Stimulated activated CD8-positive, alpha-beta memory T cell treated with anti-CD3 and anti-CD28 coated beads, Interleukin-7, amount 100 ng/mL, for 24 hours (primary cell): ENCODE data around the gene ZNF19.

Experiments
- DNase-seq: peaks from one replicate; pipeline ENCODE4 v3.0.0-alpha.2; 2020; ENCODE audit warnings: low read depth

Gene ZNF19

GRCh38 chr16:71490361-71490760 is 1.2 kb upstream of the ZNF19 start:
- no peak for DNase-seq

DNA sequence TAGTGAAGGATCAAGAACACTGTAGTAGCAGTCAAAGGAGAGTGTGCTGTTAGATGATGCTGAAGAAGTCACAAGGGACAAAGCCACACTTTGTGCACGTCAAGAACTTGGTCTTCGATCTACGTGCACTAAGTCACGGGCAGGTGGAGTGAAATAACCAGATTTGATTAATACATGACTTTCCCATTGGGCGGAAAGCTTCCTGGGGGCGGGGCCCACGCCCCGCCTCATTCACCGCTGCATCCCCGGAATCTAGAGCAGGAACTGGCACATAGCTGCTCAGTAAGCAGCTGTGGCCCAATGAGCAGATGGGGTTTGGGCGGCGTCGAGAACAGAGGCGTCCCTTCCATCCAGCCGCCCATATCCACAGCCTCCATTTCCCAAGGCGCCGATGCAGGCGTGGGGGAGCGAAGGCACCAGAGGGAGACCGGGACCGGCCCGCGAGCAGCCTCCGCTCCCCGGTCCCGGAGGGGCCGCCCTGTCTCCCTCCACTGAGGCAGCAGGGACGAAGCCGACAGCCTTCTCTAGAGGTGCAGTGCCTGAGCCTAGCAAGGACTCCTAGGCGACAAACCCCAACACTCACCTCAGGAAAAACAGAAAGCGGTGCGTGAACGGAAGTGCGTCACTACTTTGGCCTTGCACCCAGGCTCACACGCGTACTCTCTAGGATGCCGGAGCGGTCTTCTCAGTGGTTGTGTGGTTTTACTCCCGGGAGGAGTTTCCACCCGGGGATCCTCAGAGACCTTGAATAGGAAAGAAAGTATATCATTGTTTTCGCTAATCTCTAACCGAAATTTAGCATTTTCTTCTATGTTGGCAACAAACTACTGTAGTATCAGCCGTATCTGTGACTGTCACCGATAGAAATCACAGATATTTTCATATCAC is 4.9 kb downstream of the ZNF19 start:
- peak; percentile 48 for DNase-seq

DNA sequence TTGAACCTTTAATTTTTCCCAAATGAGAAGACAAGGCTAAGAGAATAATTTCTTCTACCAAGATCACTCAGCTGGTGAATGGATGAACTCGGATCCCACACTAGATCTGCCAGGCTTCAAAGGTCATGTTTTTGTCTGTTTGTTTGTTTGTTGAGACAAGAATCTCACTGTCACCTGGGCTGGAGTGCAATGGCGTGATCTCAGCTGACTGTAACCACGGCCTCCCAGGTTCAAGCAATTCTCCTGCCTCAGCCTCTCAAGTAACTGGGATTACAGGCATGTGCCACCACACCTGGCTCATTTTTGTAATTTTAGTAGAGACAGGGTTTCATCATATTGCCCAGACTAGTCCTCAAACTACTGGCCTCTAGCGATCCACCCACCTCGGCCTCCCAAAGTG is 6.6 kb downstream of the ZNF19 start:
- no peak for DNase-seq

DNA sequence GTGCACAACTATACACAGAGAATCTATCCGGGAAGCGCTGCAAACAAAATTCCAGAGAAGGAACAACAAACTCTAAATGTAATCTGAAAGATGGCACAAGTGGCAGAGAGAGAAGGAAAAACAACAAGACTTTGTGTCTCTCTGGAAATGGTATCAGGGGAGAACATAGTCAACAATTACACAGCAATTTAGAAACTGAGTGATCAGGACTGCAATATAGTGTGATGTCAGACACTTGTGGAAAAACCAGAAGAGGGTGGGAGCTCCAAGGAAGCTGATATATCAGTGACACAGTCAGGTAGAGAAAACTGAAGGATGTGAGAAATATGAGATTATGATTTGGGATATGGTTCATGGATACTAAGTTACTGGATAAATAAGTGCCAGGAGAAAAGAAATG is 8.2 kb downstream of the ZNF19 start:
- no peak for DNase-seq

GRCh38 chr16:71479420-71479819 is 9.7 kb downstream of the ZNF19 start:
- no peak for DNase-seq

- DNase-seq: no peak
Measured at GRCh38 chr16:71476457-71477124, 12.5 kb downstream of the ZNF19 start.

GRCh38 chr16:71474864-71475263 is 14.3 kb downstream of the ZNF19 start:
- no peak for DNase-seq

- DNase-seq: no peak
Measured at GRCh38 chr16:71473891-71474290, 15.2 kb downstream of the ZNF19 start.

DNA sequence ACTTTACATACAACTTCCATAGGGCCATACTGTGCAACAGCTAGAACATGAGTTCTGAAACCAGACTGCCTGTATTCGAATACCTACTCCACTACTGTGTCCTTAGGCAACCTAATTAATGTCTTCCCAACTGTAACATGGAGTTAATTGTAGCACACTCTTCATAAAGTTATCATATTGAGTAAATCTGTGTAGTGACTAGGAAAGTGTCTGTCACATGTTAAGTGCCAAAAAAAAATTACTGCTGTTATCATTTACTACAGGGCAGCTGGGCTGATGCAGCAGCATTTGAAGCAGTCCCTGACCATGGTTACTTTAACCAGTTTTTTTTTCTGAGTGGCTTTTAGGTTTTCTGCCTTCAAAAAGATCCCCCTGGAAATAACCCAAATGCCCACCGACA is 16.2 kb downstream of the ZNF19 start:
- no peak for DNase-seq

GRCh38 chr16:71472051-71472450 is 17.1 kb downstream of the ZNF19 start:
- DNase-seq: no peak

DNA sequence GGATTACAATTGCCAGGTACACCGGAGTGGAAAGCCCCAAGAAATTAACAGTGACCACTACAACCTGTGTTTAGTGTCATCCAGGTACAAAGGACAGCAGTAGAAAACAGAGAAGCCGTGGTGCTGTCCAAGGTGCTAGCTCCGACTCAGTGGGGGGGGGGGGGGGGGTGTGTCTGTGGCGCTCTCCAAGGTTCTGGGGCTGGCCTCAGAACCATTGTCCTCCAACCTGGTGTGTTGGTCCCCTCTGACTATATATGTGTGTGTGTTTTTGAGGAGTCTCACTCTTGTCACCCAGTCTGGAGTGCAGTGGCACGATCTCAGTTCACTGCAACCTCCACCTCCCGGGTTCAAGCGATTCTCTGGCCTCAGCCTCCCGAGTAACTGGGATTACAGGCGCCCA is 21.3 kb downstream of the ZNF19 start:
- no peak for DNase-seq

DNA sequence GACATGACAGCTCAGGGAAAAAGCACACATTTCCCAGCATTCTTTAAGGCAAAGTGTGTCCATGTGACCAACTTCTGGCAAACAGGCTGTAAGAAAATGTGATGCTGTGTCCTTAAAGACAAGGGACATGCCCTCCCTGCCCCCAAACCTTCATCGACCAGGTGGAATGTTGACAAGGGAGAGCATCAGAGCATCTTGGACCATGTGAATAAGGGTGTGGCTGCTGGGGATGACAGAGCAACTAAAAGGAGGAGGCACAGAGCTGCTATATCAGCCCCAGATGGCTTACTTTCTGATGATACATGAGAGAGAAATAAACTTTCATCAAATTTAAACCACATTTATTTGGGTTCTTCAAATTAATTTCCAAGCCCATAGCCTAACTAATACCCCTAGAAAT is 24.9 kb downstream of the ZNF19 start:
- no peak for DNase-seq

- peak; percentile 64 for DNase-seq
Measured at GRCh38 chr16:71461686-71462648, 27.2 kb downstream of the ZNF19 start, which contains the start of gene ZNF23. TSS of gene ZNF23 (minus strand) at chr16:71462247. CDS start at chr16:71456796, 5,451 bp downstream.

- DNase-seq: no peak
Measured at GRCh38 chr16:71460941-71461340, 28.2 kb downstream of the ZNF19 start.

GRCh38 chr16:71460236-71460635 is 28.9 kb downstream of the ZNF19 start:
- no peak for DNase-seq

DNA sequence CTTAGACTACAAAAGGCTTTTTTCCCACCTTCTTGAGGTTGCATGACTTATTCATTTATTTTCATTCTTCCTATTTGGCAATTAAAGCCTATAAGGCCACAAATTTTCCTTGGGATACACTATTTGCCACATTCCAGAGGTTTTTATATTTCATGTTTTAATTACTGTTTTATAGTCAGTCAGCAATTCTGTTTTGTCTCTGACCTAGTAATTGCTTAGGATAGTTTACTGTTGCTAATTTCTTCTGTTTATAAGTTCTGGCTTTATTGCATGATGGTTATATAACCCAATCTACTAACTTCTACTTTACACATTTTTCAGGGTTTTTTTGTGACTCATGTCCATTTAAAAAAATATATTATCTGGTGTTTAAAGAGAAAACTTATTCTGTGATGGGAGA is 29.6 kb downstream of the ZNF19 start:
- DNase-seq: no peak

- DNase-seq: no peak
Measured at GRCh38 chr16:71456801-71457200, 32.3 kb downstream of the ZNF19 start.

DNA sequence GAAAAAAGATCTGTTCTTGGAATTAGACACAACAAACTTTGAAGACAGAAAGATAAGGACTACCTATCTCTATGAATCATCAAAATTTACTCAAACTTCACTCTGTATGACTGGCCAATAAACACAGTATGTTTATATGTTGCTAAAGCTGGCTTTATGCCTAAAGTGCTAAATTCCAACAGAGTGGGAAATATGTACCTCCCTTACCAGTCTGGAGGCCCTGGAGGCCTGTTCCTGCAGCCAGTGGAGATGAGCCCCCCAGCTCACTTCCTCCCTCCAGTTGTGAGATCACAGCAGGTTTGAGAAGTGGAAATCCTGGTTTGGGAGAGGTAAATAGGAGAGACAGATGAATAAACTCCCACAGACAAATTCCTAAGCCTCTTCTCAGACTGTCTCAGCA is 36.1 kb downstream of the ZNF19 start:
- no peak for DNase-seq

DNA sequence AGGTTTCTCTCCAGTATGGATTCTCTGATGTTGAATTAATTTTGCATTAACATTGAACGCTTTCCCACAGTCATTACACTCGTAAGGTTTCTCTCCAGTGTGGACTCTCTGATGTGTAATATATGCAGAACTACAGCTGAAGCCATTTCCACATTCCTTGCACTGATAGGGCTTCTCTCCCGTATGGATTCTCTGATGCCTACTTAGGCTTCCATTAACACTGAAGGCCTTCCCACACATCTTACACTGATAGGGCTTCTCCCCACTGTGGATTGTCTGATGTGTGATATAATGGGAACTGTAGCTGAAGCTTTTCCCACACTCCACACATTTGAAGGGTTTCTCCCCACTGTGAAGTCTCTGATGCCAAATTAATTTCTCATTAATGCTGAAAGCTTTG is 40.1 kb downstream of the ZNF19 start:
- no peak for DNase-seq

DNA sequence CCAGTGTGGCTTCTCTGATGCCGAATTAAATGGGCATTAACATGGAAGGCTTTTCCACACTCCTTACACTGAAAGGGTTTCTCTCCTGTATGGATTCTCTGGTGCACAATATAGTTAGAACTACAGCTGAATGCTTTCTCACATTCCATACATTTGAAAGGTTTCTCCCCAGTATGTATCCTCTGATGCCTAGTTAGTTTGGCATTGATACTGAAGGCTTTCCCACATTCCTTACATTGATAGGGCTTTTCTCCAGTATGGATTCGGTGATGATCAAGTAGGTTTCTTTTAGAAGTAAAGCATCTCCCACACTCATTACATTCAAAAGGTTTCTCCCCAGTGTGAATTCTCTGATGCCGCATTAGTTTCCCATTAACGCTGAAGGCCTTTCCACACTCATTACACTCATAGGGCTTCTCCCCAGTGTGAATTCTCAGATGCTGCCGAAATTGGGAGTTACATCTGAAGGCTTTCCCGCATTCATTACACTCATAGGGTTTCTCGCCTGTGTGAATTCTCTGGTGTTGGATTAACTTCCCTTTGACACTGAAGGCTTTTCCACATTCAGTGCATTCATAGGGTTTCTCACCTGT is 40.8 kb downstream of the ZNF19 start:
- DNase-seq: no peak

DNA sequence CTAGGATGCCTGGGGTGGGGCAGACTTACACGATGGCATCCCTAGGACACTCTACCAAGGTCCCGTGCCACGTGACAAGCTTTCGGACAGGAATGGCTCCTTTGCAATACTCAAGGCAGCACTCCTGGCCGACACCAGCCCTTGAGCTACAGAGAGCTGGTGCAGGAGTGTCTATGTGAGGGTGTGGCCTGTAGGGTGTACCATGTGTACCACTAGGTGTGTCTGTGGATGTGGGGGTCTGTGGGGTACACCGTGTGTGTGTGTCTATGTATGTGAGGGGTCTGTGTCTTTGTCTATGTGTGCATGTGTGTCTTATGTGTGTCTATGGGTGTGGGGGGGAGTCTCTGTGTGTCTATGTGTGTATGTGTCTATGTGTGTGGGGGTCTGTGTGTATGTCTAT is 45.4 kb downstream of the ZNF19 start:
- DNase-seq: no peak

GRCh38 chr16:71442051-71442440 is 47.1 kb downstream of the ZNF19 start, which contains the start of gene TLE7:
TSS of gene TLE7 (minus strand) at chr16:71442054. CDS start at chr16:71433324, 8,730 bp downstream.
- DNase-seq: no peak
